ENCODE measurements around the gene HOXA7.
A peak's percentile ranks its signal among the peaks of the same experiment; 100 is the strongest.

The HOXA7 gene

GRCh38 chr7:27115221-27116026 lies 41.1 kb downstream of the HOXA7 start:
- H3K4me3 ChIP-seq (ENCODE audit: low read length), result peak overlapping the region; percentile 42
- no peak for TF ChIP-seq CTCF (IDR thresholded peaks at IDR 0.05; ENCODE audit: insufficient read depth, low read depth, low read length, missing control alignments)
- DNase-seq (ENCODE audit: low read depth), result peak; percentile 64

- DNase-seq (ENCODE audit: low read depth), result no peak
- peak overlapping the region; percentile 42 for H3K4me3 ChIP-seq (ENCODE audit: low read length)
- no peak for TF ChIP-seq CTCF (IDR thresholded peaks at IDR 0.05; ENCODE audit: insufficient read depth, low read depth, low read length, missing control alignments)
These were observed 41.6 kb downstream of the HOXA7 start for GRCh38 chr7:27114881-27115220.

GRCh38 chr7:27113991-27114769 lies 42.3 kb downstream of the HOXA7 start:
- peak overlapping the region; percentile 51 for H3K4me3 ChIP-seq (ENCODE audit: low read length)
- TF ChIP-seq CTCF (IDR thresholded peaks at IDR 0.05; ENCODE audit: insufficient read depth, low read depth, low read length, missing control alignments), result no peak
- DNase-seq (ENCODE audit: low read depth), result no peak

- DNase-seq (ENCODE audit: low read depth), result peak; percentile 65
- no peak for TF ChIP-seq CTCF (IDR thresholded peaks at IDR 0.05; ENCODE audit: insufficient read depth, low read depth, low read length, missing control alignments)
- peak overlapping the region; percentile 51 for H3K4me3 ChIP-seq (ENCODE audit: low read length)
These were observed 43.2 kb downstream of the HOXA7 start for GRCh38 chr7:27112955-27113949.

GRCh38 chr7:27112361-27112760 lies 44.1 kb downstream of the HOXA7 start:
- TF ChIP-seq CTCF (IDR thresholded peaks at IDR 0.05; ENCODE audit: insufficient read depth, low read depth, low read length, missing control alignments), result no peak
- no peak for DNase-seq (ENCODE audit: low read depth)
- H3K4me3 ChIP-seq (ENCODE audit: low read length), result peak overlapping the region; percentile 51

GRCh38 chr7:27111751-27112277 lies 44.7 kb downstream of the HOXA7 start:
- no peak for DNase-seq (ENCODE audit: low read depth)
- no peak for TF ChIP-seq CTCF (IDR thresholded peaks at IDR 0.05; ENCODE audit: insufficient read depth, low read depth, low read length, missing control alignments)
- H3K4me3 ChIP-seq (ENCODE audit: low read length), result no peak overlapping the region

Data from epithelial cell of esophagus (primary cell).